ENCODE data around the gene EYS. TPM values are rescaled to one million over a fixed set of nuclear protein-coding genes. Genes with fewer than 3 reads are reported as not detected.

The EYS gene
- total RNA-seq, 2 experiments from 2014 or later, result not detected

- no peaks in the 10 kb centered on the region for H3K9me3 Mint-ChIP-seq
- POLR2A ChIA-PET, result no interaction called here
Observed at GRCh38 chr6:64231928-64232327, 1475.1 kb downstream of the EYS start.

GRCh38 chr6:64230530-64230929 is 1476.5 kb downstream of the EYS start:
- DNase-seq (no peak), ATAC-seq (ENCODE audit: low read depth) (no peak)
- H3K27ac Mint-ChIP-seq, result no peak overlapping the region
- POLR2A ChIA-PET, result no interaction called here
- H3K36me3 Mint-ChIP-seq, result no peaks in the 10 kb centered on the region
- H3K4me3 Mint-ChIP-seq, result no peak overlapping the region
- H3K4me1 Mint-ChIP-seq, result no peaks in the 10 kb centered on the region
- H3K9me3 Mint-ChIP-seq, result no peaks in the 10 kb centered on the region
- no peaks in the 10 kb centered on the region for H3K27me3 Mint-ChIP-seq

More at GRCh38 chr6:64231928-64232327, 1475.1 kb downstream of the EYS start:
- ATAC-seq (ENCODE audit: low read depth), result no peak
- Mint-ChIP-seq H3K27ac (no peak overlapping the region), H3K27me3 (no peaks in the 10 kb centered on the region), H3K36me3 (no peaks in the 10 kb centered on the region), H3K4me1 (no peaks in the 10 kb centered on the region), H3K4me3 (no peak overlapping the region)
- no peak for DNase-seq

- Mint-ChIP-seq H3K36me3 (no peaks in the 10 kb centered on the region), H3K4me3 (no peak overlapping the region), H3K27ac (no peak overlapping the region), H3K27me3 (no peaks in the 10 kb centered on the region), H3K4me1 (no peaks in the 10 kb centered on the region), H3K9me3 (no peaks in the 10 kb centered on the region)
- DNase-seq (no peak), ATAC-seq (ENCODE audit: low read depth) (no peak)
- POLR2A ChIA-PET, result no interaction called here
Observed at GRCh38 chr6:64227863-64228262, 1479.2 kb downstream of the EYS start.

- ATAC-seq (ENCODE audit: low read depth) (no peak), DNase-seq (no peak)
- no peaks in the 10 kb centered on the region for H3K9me3 Mint-ChIP-seq
- H3K4me1 Mint-ChIP-seq, result no peaks in the 10 kb centered on the region
- no peak overlapping the region for H3K4me3 Mint-ChIP-seq
- H3K36me3 Mint-ChIP-seq, result no peaks in the 10 kb centered on the region
- H3K27ac Mint-ChIP-seq, result no peak overlapping the region
- no peaks in the 10 kb centered on the region for H3K27me3 Mint-ChIP-seq
- POLR2A ChIA-PET, result no interaction called here
Observed at GRCh38 chr6:64225503-64225902, 1481.5 kb downstream of the EYS start.

- ATAC-seq (ENCODE audit: low read depth) (no peak), DNase-seq (no peak)
- H3K27ac Mint-ChIP-seq, result no peak overlapping the region
- no peaks in the 10 kb centered on the region for H3K36me3 Mint-ChIP-seq
- no peaks in the 10 kb centered on the region for H3K4me1 Mint-ChIP-seq
- no peaks in the 10 kb centered on the region for H3K9me3 Mint-ChIP-seq
- POLR2A ChIA-PET, result no interaction called here
- no peaks in the 10 kb centered on the region for H3K27me3 Mint-ChIP-seq
- H3K4me3 Mint-ChIP-seq, result no peak overlapping the region
Observed at GRCh38 chr6:64224819-64225218, 1482.2 kb downstream of the EYS start.

GRCh38 chr6:64221776-64222175 is 1485.2 kb downstream of the EYS start:
- H3K27me3 Mint-ChIP-seq, result no peaks in the 10 kb centered on the region
- no peak for DNase-seq
- no peaks in the 10 kb centered on the region for H3K36me3 Mint-ChIP-seq
- no peaks in the 10 kb centered on the region for H3K9me3 Mint-ChIP-seq
- no peaks in the 10 kb centered on the region for H3K4me1 Mint-ChIP-seq
- POLR2A ChIA-PET, result no interaction called here
- H3K27ac Mint-ChIP-seq, result no peak overlapping the region
- H3K4me3 Mint-ChIP-seq, result no peak overlapping the region
- ATAC-seq (ENCODE audit: low read depth), result no peak

GRCh38 chr6:64220801-64221200 is 1486.2 kb downstream of the EYS start:
- Mint-ChIP-seq H3K27me3 (no peaks in the 10 kb centered on the region), H3K27ac (no peak overlapping the region), H3K9me3 (no peaks in the 10 kb centered on the region), H3K36me3 (no peaks in the 10 kb centered on the region), H3K4me3 (no peak overlapping the region), H3K4me1 (no peaks in the 10 kb centered on the region)
- no peak for ATAC-seq (ENCODE audit: low read depth)
- POLR2A ChIA-PET, result no interaction called here
- DNase-seq, result no peak

GRCh38 chr6:64217721-64218620 is 1489.1 kb downstream of the EYS start:
- Mint-ChIP-seq H3K27me3 (no peaks in the 10 kb centered on the region), H3K4me1 (no peaks in the 10 kb centered on the region), H3K9me3 (no peaks in the 10 kb centered on the region), H3K36me3 (no peaks in the 10 kb centered on the region), H3K27ac (no peak overlapping the region), H3K4me3 (no peak overlapping the region)
- POLR2A ChIA-PET, result no interaction called here
- DNase-seq, result no peak
- ATAC-seq (ENCODE audit: low read depth), result no peak

GRCh38 chr6:64214373-64214772 is 1492.7 kb downstream of the EYS start:
- no peak overlapping the region for H3K4me3 Mint-ChIP-seq
- H3K27me3 Mint-ChIP-seq, result no peaks in the 10 kb centered on the region
- POLR2A ChIA-PET, result no interaction called here
- no peak overlapping the region for H3K27ac Mint-ChIP-seq
- H3K9me3 Mint-ChIP-seq, result no peaks in the 10 kb centered on the region
- H3K36me3 Mint-ChIP-seq, result no peaks in the 10 kb centered on the region
- no peaks in the 10 kb centered on the region for H3K4me1 Mint-ChIP-seq
- ATAC-seq (ENCODE audit: low read depth), result no peak
- no peak for DNase-seq

GRCh38 chr6:64213697-64214096 is 1493.3 kb downstream of the EYS start:
- no peak overlapping the region for H3K4me3 Mint-ChIP-seq
- H3K27me3 Mint-ChIP-seq, result no peaks in the 10 kb centered on the region
- ATAC-seq (ENCODE audit: low read depth) (no peak), DNase-seq (no peak)
- no peaks in the 10 kb centered on the region for H3K36me3 Mint-ChIP-seq
- POLR2A ChIA-PET, result no interaction called here
- no peak overlapping the region for H3K27ac Mint-ChIP-seq
- no peaks in the 10 kb centered on the region for H3K9me3 Mint-ChIP-seq
- no peaks in the 10 kb centered on the region for H3K4me1 Mint-ChIP-seq

- Mint-ChIP-seq H3K4me1 (no peaks in the 10 kb centered on the region), H3K27ac (no peak overlapping the region), H3K27me3 (no peaks in the 10 kb centered on the region), H3K9me3 (peaks cover 1% of the 10 kb centered on the region), H3K36me3 (no peaks in the 10 kb centered on the region), H3K4me3 (no peak overlapping the region)
- DNase-seq (no peak), ATAC-seq (ENCODE audit: low read depth) (no peak)
- POLR2A ChIA-PET, result no interaction called here
Observed at GRCh38 chr6:64197246-64197645, 1509.8 kb downstream of the EYS start.

GRCh38 chr6:64186592-64186991 is 1520.4 kb downstream of the EYS start:
- Mint-ChIP-seq H3K4me3 (no peak overlapping the region), H3K27ac (no peak overlapping the region), H3K4me1 (no peaks in the 10 kb centered on the region), H3K9me3 (no peaks in the 10 kb centered on the region), H3K27me3 (no peaks in the 10 kb centered on the region), H3K36me3 (no peaks in the 10 kb centered on the region)
- POLR2A ChIA-PET, result no interaction called here
- ATAC-seq (ENCODE audit: low read depth) (no peak), DNase-seq (no peak)

GRCh38 chr6:64185621-64186020 is 1521.4 kb downstream of the EYS start:
- Mint-ChIP-seq H3K4me3 (no peak overlapping the region), H3K9me3 (no peaks in the 10 kb centered on the region), H3K4me1 (no peaks in the 10 kb centered on the region), H3K27ac (no peak overlapping the region), H3K36me3 (no peaks in the 10 kb centered on the region), H3K27me3 (no peaks in the 10 kb centered on the region)
- POLR2A ChIA-PET, result no interaction called here
- no peak for ATAC-seq (ENCODE audit: low read depth)
- no peak for DNase-seq

- POLR2A ChIA-PET, result no interaction called here
- Mint-ChIP-seq H3K4me1 (no peaks in the 10 kb centered on the region), H3K4me3 (no peak overlapping the region), H3K27ac (no peak overlapping the region), H3K27me3 (no peaks in the 10 kb centered on the region), H3K9me3 (no peaks in the 10 kb centered on the region), H3K36me3 (no peaks in the 10 kb centered on the region)
- ATAC-seq (ENCODE audit: low read depth) (no peak), DNase-seq (no peak)
Observed at GRCh38 chr6:64175296-64175695, 1531.7 kb downstream of the EYS start.

All from activated naive CD8-positive, alpha-beta T cell treated with anti-CD3 and anti-CD28 coated beads, Interleukin-2, amount 10 ng/mL, durations not matched to agents 7 days and 5 days (primary cell).